GM18519 (cell line): Measurements from ENCODE around the gene ANGPTL4.
"Not testable (repeated sequence)": the region's sequence is repeated elsewhere in the genome, so short reads cannot be mapped to it uniquely, and the experiment has no call there.

Experiments used
- ATAC-seq: cut with Tn5 transposase; IDR thresholded peaks from one replicate; pipeline ENCODE4 v1.9.1; 2021; ENCODE audit warnings: mild to moderate bottlenecking, moderate library complexity; ENCODE audit not compliant: unreplicated experiment, low FRiP score

The ANGPTL4 gene

GRCh38 chr19:8363803-8364771, at the start of gene ANGPTL4:
Gene ANGPTL4 (plus strand): TSS chr19:8364155. CDS start chr19:8364322, 167 bp downstream.
- no peak for ATAC-seq

- ATAC-seq: not testable (repeated sequence)
These were observed 48.8 kb upstream of the ANGPTL4 start for GRCh38 chr19:8314981-8315640.

GRCh38 chr19:8316351-8317125, 47.4 kb upstream of the ANGPTL4 start:
- no peak for ATAC-seq

- ATAC-seq: not testable (repeated sequence)
These were observed 45.1 kb upstream of the ANGPTL4 start for GRCh38 chr19:8318835-8319234.

- ATAC-seq: no peak
These were observed 44.0 kb upstream of the ANGPTL4 start for GRCh38 chr19:8319807-8320520.

- no peak for ATAC-seq
These were observed 43.3 kb upstream of the ANGPTL4 start for GRCh38 chr19:8320564-8321066.

- ATAC-seq: peak; percentile 59
These were observed 42.6 kb upstream of the ANGPTL4 start, which contains the start of the genes NDUFA7 and RPS28 for GRCh38 chr19:8321067-8321985. Gene NDUFA7 (minus strand): TSS chr19:8321375. CDS start chr19:8321358, 17 bp downstream. Gene RPS28 (plus strand): TSS chr19:8321496. CDS start chr19:8321531, 35 bp downstream.

GRCh38 chr19:8321986-8322637, 41.8 kb upstream of the ANGPTL4 start:
- ATAC-seq: no peak

GRCh38 chr19:8322638-8322997, 41.3 kb upstream of the ANGPTL4 start:
- ATAC-seq: no peak

- ATAC-seq: no peak
These were observed 40.2 kb upstream of the ANGPTL4 start for GRCh38 chr19:8323781-8324185.

- no peak for ATAC-seq
These were observed 39.5 kb upstream of the ANGPTL4 start for GRCh38 chr19:8324186-8325050.

GRCh38 chr19:8325454-8325853, 38.5 kb upstream of the ANGPTL4 start:
- ATAC-seq: no peak

- no peak for ATAC-seq
These were observed 34.0 kb upstream of the ANGPTL4 start for GRCh38 chr19:8329996-8330395.

GRCh38 chr19:8331263-8331845, 32.6 kb upstream of the ANGPTL4 start:
- no peak for ATAC-seq

GRCh38 chr19:8332976-8333766, 30.8 kb upstream of the ANGPTL4 start:
- no peak for ATAC-seq

GRCh38 chr19:8333767-8334457, 30.0 kb upstream of the ANGPTL4 start:
- ATAC-seq: no peak
